ENCODE measurements around the gene LAT.

The LAT gene

DNA sequence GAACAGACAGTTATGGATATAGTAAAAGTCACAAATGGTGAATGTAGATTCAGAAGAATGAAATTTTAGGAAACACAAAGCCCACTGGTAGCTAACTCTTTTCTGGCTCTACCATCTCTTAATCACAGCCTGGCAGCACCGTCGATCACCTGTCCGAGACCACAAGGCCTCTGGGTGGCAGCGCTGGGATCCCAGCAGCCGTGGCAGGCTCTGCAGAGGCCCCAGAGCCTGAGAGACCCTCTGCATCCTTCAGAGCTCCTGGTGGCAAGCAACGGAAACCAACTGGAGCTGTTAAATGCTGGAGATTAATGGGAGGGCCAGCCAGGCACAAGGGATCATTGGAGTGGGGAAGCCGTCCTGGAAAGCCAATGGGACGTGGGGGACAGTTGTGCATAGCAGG, 26.3 kb downstream of the LAT start:
- no peak for DNase-seq

DNA sequence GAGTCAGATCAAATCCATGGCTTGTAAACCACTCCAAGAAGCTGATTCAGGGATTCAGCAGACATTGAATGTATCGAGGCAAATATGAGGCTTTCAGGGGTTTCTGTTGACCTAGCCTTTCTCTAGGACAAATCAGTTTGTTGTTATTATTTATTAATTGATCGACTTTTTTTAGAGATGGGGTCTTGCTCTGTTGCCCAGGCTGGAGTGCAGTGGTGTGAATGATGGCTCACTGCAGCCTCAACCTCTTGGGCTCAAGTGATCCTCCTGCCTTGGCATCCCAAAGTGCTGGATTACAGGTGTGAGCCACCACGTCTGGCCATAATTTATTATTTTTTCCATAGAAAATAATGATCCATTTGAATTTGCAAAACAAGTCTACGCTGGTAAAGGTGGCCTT, 27.0 kb downstream of the LAT start:
- no peak for DNase-seq

DNA sequence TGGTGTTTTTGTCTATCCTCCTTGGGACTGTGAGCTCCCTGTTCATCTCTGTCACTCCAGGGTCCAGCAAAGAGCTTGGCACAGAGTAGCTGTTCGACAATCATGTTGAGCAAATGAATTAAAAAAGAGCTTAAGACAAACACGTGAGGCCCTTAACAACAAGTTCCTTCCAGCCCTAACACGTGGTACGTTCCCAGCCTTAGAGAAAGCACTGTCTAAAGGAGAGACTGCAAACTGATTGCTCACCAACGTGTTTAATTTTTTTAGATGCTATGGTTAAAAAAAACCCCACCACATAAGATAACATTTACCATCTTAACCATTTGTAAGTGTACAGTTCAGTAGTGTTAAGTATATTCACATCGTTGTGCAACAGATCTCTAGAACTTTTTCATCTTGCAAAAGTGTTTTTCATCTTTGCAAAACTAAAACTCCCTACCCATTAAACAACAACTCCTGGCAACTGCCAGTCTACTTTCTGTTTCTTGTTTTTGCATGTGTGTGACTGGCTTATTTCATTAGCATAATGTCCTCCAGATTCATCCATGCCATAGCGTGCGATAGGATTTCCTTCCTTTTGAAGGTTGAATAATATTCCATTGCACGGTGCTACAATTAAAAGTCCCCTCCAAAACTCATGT, 28.2 kb downstream of the LAT start:
- no peak for DNase-seq

DNA sequence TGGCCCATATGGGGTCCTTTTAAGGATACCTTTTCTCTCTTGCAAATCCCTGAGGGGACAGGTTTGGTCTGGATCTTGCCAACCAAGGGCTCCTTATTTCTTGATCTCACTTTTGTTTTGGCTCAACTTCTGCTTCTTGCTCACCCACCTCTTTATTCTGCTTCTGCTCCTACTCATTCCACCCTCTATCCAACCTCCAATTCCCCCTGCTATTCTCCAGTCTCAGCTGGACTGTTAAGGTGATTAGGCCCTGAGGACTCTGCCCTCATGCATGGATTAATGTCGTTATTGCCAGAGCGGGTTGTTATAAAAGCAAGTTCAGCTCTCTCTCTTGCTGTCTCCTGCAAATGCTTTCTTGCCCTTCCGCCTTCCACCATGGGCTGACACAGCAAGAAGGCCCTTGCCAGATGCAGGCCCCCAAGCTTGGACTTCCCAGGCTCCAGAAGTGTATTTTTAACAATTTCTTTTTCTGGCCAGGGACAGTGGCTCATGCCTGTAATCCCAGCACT, 29.8 kb downstream of the LAT start:
- DNase-seq = no peak

DNA sequence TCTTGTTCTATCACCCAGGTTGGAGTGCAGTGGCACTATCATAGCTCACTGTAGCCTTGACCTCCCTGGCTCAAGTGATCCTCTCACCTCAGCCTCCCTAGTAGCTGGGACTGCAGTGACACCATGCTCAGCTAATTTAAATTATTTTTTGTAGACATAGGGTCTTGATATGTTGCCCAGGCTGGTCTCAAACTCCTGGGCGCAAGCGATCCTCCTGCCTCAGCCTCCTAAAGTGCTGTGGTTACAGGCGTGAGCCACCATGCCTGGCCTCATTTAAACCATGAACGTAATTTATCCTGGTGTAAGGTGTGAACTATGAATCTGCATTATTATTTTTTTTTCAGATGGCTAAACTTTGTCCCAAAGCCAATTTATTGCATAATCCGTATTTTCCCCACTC, 37.3 kb downstream of the LAT start:
- DNase-seq = no peak

DNA sequence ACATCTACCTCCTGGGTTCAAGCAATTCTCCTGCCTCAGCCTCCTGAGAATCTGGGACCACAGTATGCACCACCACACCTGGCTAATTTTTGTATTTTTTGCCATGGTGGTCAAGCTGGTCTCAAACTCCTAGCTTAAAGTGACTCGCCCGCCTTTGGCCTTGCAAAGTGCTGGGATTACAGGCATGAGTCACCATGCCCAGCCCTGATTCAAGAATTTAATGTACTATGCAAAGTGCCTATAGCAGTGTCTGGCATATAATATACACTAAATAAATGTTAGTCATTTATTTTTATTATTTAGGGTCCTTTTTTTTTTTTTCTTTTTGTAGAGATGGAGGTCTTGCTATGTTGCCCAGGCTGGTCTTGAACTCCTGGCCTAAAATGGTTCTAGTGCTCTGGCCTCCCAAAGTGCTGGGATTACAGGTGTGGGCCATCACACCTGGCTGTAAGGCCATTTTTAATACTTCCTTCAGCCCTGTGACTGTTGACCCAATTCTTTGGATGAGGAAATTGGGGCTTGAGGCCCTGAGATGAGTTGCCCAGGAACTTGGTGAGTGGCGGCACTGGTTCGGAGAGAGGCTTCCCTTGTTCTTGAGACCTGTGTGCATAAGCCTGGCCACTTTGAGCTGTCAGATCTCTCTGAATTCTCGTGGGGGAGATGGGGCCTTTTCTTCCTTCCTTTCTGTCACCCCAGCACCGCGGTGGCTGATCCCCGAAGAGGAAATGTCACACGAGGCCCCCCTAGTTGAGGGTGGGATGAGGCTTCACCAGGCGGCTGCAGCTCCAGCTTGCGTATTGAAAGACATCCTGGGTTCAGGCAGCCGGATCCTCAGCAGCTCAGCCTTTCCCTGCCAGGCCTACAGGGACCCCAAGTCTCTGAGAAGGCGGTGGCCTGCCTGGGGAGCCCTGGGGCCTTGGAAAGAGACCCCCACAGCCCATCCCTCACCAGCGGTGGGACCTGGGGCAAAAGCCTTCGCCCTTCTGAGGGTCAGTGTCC, 38.7 kb downstream of the LAT start:
- DNase-seq = no peak

DNA sequence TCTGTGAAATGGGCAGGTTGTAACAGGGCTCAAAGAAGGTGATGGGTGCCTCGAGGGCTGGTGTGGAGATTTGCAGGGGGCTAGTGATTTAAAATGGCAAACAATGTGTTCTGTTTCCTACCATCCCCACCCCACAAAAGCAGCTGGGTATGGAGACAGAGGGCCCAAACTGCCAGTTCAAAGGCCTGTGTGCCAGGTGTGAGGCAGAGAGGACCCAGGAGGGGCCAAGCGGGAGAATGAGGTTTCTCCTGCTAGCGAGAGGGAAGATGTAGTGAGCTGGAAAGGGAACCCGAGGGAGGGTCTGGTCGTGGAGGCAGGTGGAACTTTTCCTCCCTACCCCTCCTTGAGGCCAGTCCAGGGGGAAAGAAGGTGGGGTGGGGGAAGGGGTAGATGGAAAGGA, 39.4 kb downstream of the LAT start:
- DNase-seq = no peak

DNA sequence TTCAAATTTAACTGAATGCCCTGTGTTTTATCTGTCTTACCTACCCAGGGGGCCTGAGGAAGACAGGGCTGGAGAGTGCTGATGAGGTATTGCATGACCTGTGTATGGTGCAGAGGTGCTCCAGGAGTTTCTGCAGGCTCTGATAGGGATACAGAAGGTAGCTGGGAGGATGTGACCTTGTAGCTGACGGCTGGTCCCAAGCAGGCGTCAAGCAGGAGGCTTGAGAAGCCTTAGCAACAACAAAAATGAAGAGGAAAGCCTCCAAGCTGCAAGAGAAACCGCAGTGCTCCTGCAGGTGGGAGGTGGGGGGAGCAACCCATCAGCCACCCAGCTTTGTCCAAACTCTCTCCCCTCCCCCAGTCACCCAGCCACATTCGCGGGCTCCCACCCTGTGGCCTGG, 40.4 kb downstream of the LAT start:
- DNase-seq = no peak

DNA sequence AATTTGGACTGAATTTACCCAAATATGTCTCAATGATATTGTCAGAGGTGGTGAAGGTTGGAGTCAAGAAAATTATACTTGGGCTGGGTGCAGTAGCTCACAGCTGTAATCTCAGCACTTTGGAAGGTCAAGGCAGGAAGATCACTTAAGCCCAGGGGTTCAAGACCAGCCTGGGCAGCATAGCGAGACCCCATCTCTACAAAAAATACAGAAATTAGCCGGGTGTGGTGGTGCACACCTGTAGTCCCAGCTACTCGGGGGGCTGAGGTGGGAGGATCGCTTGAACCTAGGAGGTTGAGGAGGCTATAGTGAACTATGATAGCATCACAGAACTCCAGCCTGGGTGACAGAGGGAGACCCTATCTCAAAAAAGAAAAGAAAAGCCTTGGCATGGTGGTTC, 40.9 kb downstream of the LAT start:
- DNase-seq = no peak

DNA sequence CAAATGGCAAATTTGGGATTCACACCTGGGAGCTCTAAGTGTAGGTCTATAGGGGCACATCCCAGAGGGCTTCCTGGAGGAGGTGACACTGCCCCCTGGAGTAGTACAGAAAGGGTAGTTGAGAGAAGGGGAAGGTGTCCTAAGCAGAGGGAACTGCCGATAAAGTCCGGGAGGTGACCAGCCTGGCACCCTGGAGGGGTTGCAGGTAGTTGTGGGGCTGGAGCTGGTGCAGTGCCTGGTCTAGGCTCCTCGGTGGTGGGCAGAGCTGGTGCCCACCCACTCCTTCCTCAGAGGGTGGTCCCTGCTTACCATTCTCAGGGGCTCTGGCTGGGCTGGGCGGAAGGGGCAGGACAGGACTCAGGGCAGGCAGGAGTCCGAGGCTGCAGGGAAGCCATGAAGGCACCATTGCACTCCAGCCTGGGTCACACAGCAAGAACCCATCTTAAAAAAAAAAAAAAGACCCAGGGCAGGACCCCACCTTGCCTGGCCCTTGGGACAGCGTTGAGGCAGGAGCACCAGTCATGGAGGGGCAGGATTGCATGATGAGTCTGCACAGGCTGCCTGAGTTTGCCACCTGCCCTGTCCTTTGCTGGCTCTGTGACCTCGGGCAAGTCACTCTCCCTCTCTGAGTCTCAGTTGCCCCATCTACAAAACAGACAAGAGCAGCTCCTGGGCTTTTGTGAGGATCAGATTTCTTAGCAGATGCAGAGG, 43.8 kb downstream of the LAT start:
- no peak for DNase-seq

DNA sequence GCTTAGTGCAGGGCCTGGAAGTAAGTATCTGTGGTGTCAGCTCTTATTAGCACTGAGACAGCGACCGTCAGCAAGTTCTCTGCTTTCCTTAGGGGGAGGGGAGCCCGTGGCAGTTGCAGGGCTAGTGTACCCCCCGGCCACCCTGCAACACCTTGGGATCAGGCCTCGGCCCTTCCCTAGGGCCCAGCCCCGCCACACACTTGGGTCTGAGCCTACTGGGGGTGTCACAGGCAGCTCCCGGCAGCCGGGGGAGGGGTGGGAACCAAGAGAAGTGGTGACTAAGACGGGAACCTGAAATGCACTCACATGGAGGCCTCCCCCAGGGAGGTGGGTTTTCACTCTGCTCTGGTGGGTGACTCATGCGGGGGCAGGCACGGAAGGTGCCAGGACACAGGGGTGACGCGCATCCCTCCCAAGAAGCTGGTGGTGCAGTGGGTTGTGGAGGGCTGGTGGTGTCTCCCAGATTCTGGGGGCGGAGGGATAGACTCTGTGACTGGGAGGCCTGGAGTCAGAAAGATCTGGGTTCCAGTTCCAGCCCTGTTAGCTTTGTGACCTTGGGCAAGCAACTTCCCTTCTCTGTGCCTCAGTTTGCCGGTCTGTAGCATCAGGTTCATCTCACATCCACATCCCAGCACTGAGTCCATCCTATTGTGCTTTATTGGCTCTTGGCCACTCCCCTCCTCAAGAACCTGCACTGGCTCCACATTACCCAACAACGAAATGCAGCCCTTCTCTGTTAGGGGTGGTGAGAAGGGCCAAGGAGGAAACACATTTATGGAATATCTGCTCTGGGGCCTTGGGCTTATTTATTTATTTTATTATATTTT, 44.5 kb downstream of the LAT start:
- DNase-seq = no peak

DNA sequence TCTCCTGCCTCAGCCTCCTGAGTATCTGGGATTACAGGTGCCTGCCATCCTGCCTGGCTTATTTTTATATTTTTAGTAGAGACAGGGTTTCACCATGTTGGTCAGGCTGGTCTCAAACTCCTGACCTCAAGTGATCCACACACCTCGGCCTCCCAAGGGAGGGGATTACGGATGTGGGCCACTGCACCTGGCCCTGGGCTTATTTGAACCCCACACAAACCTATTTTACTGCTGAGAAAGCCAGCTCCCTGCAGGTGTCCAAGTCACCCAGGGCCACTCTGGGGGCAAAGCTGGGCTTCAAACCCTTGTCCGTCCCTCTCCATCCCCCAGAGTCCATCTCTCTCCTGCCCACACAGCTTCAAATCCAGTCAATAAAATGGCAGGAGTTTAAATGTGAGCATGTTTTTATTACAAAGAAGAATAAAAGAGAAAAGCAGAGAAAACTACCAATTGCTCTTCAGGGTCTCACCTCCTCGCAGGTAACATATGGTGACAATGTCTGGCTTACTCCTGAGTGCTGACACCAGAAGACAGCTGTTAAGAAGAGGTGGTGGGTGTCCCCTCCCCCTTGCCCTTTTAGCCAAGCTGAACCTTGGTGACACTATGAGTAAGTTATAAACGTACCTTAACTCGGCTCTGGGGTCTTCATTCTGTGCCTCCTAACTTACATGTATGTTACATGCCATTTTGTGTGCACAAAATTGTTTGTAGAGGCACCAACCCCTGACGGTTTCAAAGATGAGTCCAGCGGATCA, 45.4 kb downstream of the LAT start:
- DNase-seq = no peak

Measured in DMS79 treated with DMSO at 0.1 percent for 48 hours (cell line).